Measurements from ENCODE around the gene PANK4. TPM values are rescaled to one million over a fixed set of nuclear protein-coding genes. Genes with fewer than 3 reads are reported as not detected.
"Not testable (repeated sequence)": the region's sequence is repeated elsewhere in the genome, so short reads cannot be mapped to it uniquely, and the experiment has no call there.

PANK4 gene
- total and polyA plus RNA-seq, 12 donors, result 13.8 to 50.2 (median 28.4) TPM

DNA sequence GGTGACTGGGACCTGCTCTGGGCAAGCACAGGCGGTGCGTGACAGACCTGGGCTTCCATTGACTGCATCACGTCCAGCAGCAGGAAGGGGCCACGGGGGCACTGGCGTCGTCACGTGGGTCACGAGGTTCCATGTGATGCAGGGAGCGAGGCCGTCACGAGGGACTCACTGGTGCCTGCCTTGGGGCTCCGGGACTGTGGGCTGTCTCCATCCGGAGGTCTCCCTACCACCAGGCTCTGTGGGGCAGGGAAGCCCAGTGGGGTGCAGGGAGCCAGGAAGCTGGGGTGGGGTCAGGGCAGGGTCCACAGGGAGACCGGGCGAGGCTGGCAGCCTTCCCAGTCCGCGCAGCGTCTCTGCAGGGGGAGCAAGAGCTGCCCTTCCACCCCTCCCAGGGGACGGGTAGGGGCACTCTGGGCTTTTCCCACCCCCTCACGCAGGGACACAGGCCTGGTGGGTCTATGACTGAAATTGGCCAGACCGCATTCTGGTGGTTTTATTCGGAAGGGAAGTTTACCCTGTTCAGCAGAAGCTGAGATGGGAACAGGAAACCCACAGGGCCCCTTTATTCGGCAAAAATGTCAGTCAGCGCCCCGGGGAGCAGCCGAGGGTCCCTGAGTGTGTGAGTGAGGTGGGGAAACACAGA, 29.4 kb upstream of the PANK4 start:
- Histone ChIP-seq H3K27me3 (no peaks in the 10 kb centered on the region), H3K27ac (peak overlapping the region; percentile 69 to 95 (median 75)), H3K9me3 (replicated peaks in 1 of 3) (no peaks in the 10 kb centered on the region), H3K4me1 (replicated peaks in 1 of 2) (peaks cover 15 to 30% of the 10 kb centered on the region in 2 donors), H3K4me3 (peak overlapping the region in 3 of 4 donors; percentile 52 to 80 (median 58)), H3K36me3 (replicated peaks in 1 of 2) (peaks cover 0 to 21% of the 10 kb centered on the region in 2 donors)
- TF ChIP-seq POLR2A (IDR thresholded peaks at IDR 0.05), result peak; percentile 30 to 75
- TF ChIP-seq, protein P1, sequence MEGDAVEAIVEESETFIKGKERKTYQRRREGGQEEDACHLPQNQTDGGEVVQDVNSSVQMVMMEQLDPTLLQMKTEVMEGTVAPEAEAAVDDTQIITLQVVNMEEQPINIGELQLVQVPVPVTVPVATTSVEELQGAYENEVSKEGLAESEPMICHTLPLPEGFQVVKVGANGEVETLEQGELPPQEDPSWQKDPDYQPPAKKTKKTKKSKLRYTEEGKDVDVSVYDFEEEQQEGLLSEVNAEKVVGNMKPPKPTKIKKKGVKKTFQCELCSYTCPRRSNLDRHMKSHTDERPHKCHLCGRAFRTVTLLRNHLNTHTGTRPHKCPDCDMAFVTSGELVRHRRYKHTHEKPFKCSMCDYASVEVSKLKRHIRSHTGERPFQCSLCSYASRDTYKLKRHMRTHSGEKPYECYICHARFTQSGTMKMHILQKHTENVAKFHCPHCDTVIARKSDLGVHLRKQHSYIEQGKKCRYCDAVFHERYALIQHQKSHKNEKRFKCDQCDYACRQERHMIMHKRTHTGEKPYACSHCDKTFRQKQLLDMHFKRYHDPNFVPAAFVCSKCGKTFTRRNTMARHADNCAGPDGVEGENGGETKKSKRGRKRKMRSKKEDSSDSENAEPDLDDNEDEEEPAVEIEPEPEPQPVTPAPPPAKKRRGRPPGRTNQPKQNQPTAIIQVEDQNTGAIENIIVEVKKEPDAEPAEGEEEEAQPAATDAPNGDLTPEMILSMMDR (IDR thresholded peaks at IDR 0.05), result no peak
- intact Hi-C loops (cut with DNase I), result no loop called here
- peak; percentile 83 to 93 (median 90) for DNase-seq
- 7 to 26% (median 14%) methylated on average over 7 to 26 of the region's 26 CpGs for WGBS, 4 donors

DNA sequence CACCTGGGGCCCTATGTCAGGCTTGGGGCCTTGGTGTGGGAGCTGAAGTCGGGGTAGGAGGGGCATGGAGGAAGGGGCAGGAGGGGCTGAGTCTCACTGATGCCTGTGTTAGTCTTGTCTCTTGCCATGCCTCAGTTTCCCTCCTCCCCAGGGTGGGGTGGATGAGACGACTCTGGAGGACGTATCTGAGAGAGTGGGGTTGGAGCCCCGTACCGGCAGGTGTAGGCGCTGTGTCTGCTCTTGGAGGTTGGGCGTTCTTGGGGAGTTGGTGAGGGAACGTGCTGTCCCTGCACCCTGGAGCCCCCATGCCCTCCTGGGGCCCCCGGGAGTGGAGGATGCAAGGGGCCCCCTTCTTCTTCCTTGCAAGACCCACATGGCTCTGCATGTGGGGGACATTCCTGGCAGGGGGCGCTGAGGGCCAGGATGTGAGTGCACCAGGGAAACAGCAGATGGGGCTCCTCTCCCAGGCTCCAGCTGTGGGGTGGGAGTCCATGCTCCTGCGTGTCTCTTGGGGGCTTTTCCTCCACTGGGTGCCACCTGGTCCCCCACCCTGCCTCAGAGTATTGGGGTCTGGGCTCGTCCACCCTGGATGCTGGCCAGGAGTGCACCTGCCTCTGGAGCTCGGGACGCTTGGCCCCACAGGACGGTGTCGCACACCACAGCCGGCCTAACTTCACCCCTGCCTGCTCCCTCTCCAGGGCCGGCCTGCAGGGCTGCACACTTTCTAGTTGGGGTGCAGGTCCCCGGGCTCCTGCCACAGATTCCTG, 28.4 kb upstream of the PANK4 start:
- intact Hi-C loops (cut with DNase I), result no loop called here
- Histone ChIP-seq H3K4me3 (no peak overlapping the region), H3K36me3 (replicated peaks in 1 of 2) (peaks cover 0 to 11% of the 10 kb centered on the region in 2 donors), H3K9me3 (replicated peaks in 1 of 3) (no peaks in the 10 kb centered on the region), H3K27ac (peak overlapping the region in 3 of 5 donors; percentile 75 to 95 (median 94)), H3K27me3 (no peaks in the 10 kb centered on the region), H3K4me1 (replicated peaks in 1 of 2) (peaks cover 15 to 30% of the 10 kb centered on the region in 2 donors)
- WGBS, 4 donors, result 50 to 69% (median 64%) methylated on average over 2 to 19 of the region's 19 CpGs
- no peak for TF ChIP-seq POLR2A (IDR thresholded peaks at IDR 0.05)
- TF ChIP-seq, protein P1 (IDR thresholded peaks at IDR 0.05), result peak in 4 of 6 experiments; percentile 17 to 33 (median 30)
- DNase-seq, result no peak

DNA sequence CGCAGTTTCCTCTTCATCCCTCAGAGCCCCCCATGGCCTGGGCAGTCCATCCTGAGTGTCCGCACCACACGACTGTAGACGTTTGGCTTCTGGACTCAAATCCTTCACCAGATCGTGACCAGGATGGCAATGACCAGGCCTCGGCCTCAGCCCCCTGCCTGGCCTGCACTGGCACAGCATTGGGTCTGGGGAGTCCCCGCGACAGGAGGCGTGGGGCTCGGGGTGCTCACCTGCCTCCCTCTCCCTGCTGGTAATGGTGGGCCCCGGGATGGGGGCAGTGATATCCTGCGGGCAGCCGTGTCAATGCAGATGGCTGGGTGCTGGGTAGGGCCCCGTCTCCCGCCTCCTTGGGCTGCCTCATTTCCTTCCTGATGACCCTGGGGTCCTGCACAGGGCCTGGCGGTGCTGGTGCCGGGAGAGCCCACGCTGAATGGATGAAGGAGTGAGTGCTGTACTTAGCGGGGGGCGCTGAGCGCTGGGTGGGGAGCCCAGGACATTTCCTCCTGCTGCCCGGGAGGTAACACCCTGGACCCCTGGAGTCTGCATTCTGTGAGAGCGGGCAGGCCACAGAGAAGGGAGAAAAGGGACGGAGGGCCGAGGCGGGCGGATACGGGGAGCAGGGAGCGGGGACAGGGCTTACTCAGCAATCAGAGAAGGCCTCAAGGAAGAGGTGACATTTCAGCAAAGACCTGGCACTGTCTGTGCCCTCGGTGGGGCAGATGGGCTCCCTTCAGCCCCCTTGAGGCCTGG, 27.6 kb upstream of the PANK4 start:
- no peak for TF ChIP-seq POLR2A (IDR thresholded peaks at IDR 0.05)
- TF ChIP-seq, protein P1 (IDR thresholded peaks at IDR 0.05), result no peak
- Histone ChIP-seq H3K36me3 (replicated peaks in 1 of 2) (peaks cover 0 to 9% of the 10 kb centered on the region in 2 donors), H3K9me3 (replicated peaks in 1 of 3) (no peaks in the 10 kb centered on the region), H3K4me3 (no peak overlapping the region), H3K27me3 (no peaks in the 10 kb centered on the region), H3K27ac (peak overlapping the region in 1 of 5 donors; percentile 20), H3K4me1 (replicated peaks in 1 of 2) (peaks cover 19 to 36% of the 10 kb centered on the region in 2 donors)
- no peak for DNase-seq
- 73 to 81% (median 76%) methylated on average over 13 to 30 of the region's 30 CpGs for WGBS, 4 donors
- intact Hi-C loops (cut with DNase I), result no loop called here

DNA sequence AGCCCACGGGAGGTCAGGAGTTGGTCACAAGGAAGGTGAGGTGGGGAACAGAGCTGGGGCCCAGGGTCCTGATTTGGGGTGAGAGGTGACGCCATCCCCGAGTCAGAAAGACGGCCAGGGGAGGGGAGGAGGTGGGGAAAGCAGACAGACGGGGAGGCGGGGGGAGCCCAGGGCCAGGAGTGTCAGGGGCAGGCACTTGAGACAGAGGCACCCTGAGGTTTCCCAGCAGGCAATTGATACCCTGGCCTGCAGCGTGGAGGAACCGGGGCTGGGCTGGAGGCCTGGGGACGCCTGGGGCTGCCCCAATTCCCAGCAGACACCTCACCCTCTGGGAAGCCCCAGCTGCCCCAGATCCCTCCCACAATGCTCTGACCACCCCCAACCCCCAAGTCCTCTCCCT, 26.7 kb upstream of the PANK4 start:
- H3K4me1 ChIP-seq (replicated peaks in 1 of 2), result peaks cover 27 to 40% of the 10 kb centered on the region in 2 donors
- H3K36me3 ChIP-seq (replicated peaks in 1 of 2); DNase-seq; H3K27me3 ChIP-seq; H3K9me3 ChIP-seq (replicated peaks in 1 of 3); H3K4me3 ChIP-seq; H3K27ac ChIP-seq; intact Hi-C loops (cut with DNase I): not testable (repeated sequence)
- WGBS, 4 donors, result 61 to 67% methylated on average over 8 of the region's 9 CpGs; no CpG with 5 or more reads in 2 of the 4 donors
